ENCODE results near the gene TP73. TPM values are rescaled to one million over a fixed set of nuclear protein-coding genes. Genes with fewer than 3 reads are reported as not detected.
"Not testable (repeated sequence)": the region's sequence is repeated elsewhere in the genome, so short reads cannot be mapped to it uniquely, and the experiment has no call there.

Gene TP73
- total RNA-seq, 1 experiment from 2014 or later: 0.82 TPM

DNA sequence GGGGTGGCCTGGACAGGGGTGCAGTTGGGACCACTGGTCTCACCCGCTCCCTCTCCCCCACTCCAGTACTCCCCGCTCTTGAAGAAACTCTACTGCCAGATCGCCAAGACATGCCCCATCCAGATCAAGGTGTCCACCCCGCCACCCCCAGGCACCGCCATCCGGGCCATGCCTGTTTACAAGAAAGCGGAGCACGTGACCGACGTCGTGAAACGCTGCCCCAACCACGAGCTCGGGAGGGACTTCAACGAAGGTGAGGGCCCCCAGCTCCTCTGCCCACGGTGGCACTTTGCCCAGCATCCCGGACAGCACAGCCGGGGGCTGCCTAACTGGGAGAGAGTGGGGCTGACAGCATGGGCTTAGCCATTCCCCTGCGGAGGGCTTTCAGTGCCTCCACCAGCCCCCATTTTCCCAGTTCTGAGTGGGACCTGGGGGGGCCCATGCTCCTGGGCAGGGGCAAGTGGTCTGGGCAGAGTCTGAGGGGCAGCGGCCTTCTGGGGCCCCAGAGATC, 69.7 kb downstream of the TP73 start:
- H3K4me1 Mint-ChIP-seq (ENCODE audit: insufficient read depth, unreplicated experiment): peaks cover 5% of the 10 kb centered on the region
- CTCF ChIA-PET: interaction anchor here (3.0 kb wide), 1 partner anchor 26 kb away, joined by 14 read pairs; no protein-coding TSS in a partner anchor

DNA sequence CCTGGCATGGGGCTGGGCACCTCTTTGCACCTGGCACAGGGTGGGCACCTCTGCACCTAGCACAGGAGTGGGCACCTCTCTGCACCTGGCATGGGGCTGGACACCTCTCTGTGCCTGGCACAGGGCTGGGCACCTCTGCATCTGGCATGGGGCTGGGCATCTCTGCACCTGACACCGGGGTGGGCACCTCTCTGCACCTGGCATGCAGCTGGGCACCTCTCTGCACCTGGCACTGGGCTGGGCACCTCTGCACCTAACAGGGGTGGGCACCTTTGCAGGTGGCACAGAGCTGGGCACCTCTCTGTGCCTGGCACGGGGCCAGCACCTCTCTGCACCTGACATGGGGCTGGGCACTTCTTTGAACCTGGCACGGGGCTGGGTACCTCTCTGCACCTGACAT, 70.5 kb downstream of the TP73 start:
- peaks cover 6% of the 10 kb centered on the region for H3K36me3 Mint-ChIP-seq (ENCODE audit: insufficient read depth, unreplicated experiment)
- ChIA-PET CTCF (interaction anchor here (0.6 to 2.2 kb wide), 3 partner anchors 27 to 232 kb away, joined by 5 to 18 read pairs (median 12); no protein-coding TSS in a partner anchor), POLR2A (no interaction called here)
- BruUV-seq (replicated peaks): no TSS peak
- no peak overlapping the region for H3K4me3 Mint-ChIP-seq (ENCODE audit: unreplicated experiment)
- DNase-seq (ENCODE audit: unreplicated experiment): no peak
- peaks cover 5% of the 10 kb centered on the region for H3K4me1 Mint-ChIP-seq (ENCODE audit: insufficient read depth, unreplicated experiment)
- H3K27me3 Mint-ChIP-seq (ENCODE audit: insufficient read depth, unreplicated experiment): no peaks in the 10 kb centered on the region
- no peak overlapping the region for H3K27ac Mint-ChIP-seq (ENCODE audit: low read depth, unreplicated experiment)
- no peaks in the 10 kb centered on the region for H3K9me3 Mint-ChIP-seq (ENCODE audit: unreplicated experiment)
- intact Hi-C loops (cut with micrococcal nuclease): no loop called here
- TF ChIP-seq, protein P1, sequence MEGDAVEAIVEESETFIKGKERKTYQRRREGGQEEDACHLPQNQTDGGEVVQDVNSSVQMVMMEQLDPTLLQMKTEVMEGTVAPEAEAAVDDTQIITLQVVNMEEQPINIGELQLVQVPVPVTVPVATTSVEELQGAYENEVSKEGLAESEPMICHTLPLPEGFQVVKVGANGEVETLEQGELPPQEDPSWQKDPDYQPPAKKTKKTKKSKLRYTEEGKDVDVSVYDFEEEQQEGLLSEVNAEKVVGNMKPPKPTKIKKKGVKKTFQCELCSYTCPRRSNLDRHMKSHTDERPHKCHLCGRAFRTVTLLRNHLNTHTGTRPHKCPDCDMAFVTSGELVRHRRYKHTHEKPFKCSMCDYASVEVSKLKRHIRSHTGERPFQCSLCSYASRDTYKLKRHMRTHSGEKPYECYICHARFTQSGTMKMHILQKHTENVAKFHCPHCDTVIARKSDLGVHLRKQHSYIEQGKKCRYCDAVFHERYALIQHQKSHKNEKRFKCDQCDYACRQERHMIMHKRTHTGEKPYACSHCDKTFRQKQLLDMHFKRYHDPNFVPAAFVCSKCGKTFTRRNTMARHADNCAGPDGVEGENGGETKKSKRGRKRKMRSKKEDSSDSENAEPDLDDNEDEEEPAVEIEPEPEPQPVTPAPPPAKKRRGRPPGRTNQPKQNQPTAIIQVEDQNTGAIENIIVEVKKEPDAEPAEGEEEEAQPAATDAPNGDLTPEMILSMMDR (IDR thresholded peaks at IDR 0.05; ENCODE audit: unreplicated experiment): no peak

More for the DNA sequence above, 69.7 kb downstream of the TP73 start:
- Mint-ChIP-seq H3K4me3 (ENCODE audit: unreplicated experiment) (no peak overlapping the region), H3K27me3 (ENCODE audit: insufficient read depth, unreplicated experiment) (no peaks in the 10 kb centered on the region), H3K27ac (ENCODE audit: low read depth, unreplicated experiment) (no peak overlapping the region), H3K9me3 (ENCODE audit: unreplicated experiment) (no peaks in the 10 kb centered on the region), H3K36me3 (ENCODE audit: insufficient read depth, unreplicated experiment) (peaks cover 6% of the 10 kb centered on the region)
- POLR2A ChIA-PET: interaction anchor here (0.6 kb wide), 1 partner anchor 20 kb away, joined by 3 read pairs; no protein-coding TSS in a partner anchor
- TF ChIP-seq, protein P1 (IDR thresholded peaks at IDR 0.05; ENCODE audit: unreplicated experiment): no peak
- BruUV-seq (replicated peaks): no TSS peak
- intact Hi-C loops (cut with micrococcal nuclease): no loop called here
- DNase-seq (ENCODE audit: unreplicated experiment): no peak

DNA sequence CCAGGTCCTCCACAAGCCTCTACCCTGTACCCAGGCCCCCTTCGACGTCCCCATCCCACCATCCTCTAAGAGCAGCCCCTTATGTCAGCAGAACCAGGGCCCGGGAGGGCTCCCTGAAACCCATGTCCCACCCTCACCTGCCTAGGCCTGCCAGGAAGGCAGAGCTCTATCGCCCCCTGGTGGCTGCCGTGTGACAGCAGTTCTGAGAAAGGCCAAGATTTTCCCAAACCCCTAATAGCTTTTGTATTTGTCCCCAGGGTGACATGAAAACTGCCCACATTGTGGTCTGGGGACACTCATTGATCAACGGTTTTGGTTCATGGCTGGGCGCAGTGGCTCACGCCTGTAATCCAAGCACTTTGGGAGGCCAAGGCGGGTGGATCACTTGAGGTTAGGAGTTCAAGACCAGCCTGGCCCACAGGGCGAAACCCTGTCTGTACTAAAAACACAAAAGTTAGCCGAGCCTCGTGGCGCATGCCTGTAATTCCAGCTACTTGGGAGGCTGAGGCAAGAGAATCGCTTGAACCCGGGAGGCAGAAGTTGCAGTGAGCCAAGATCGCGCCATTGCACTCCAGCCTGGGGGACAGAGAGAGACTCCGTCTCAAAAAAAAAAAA, 72.2 kb downstream of the TP73 start:
- DNase-seq (ENCODE audit: unreplicated experiment): peak; percentile 72
- not testable (repeated sequence) for BruUV-seq (replicated peaks); H3K9me3 Mint-ChIP-seq (ENCODE audit: unreplicated experiment); H3K27ac Mint-ChIP-seq (ENCODE audit: low read depth, unreplicated experiment); H3K27me3 Mint-ChIP-seq (ENCODE audit: insufficient read depth, unreplicated experiment); H3K4me1 Mint-ChIP-seq (ENCODE audit: insufficient read depth, unreplicated experiment); H3K36me3 Mint-ChIP-seq (ENCODE audit: insufficient read depth, unreplicated experiment); H3K4me3 Mint-ChIP-seq (ENCODE audit: unreplicated experiment)
- intact Hi-C loops (cut with micrococcal nuclease): loop anchor here (1.0 to 2.0 kb wide), 5 partner anchors 29 to 272 kb away; no protein-coding TSS in a partner anchor
- CTCF ChIA-PET: interaction anchor here (0.5 to 2.2 kb wide), 35 partner anchors 8 to 1378 kb away, joined by 3 to 19 read pairs (median 5); partner anchors contain the start of gene CCDC27
- TF ChIP-seq, protein P1 (IDR thresholded peaks at IDR 0.05; ENCODE audit: unreplicated experiment): peak; percentile 95
- POLR2A ChIA-PET: interaction anchor here (0.6 to 1.0 kb wide), 6 partner anchors 14 to 264 kb away, joined by 3 to 6 read pairs (median 4); no protein-coding TSS in a partner anchor

DNA sequence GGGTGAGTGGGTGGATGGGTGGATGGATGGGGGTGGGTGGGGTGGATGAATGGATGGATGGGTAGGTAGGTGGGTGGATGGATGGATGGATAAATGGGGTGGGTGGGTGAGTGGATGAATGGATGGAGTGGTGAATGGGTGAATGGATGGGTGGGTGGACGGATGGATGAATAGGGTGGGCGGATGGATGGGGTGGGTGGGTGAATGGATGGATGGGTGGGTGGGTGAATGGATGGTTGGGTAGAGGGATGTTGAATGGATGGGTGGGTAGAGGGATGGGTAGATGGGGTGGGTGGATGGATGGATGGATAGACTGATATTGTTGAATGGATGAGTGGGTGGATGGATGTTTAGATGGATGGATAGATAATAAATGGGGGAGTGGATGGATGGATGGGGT, 73.0 kb downstream of the TP73 start:
- no TSS peak for BruUV-seq (replicated peaks)
- POLR2A ChIA-PET: interaction anchor here (0.9 kb wide), 1 partner anchor 105 kb away, joined by 4 read pairs; no protein-coding TSS in a partner anchor
- no peak for DNase-seq (ENCODE audit: unreplicated experiment)
- intact Hi-C loops (cut with micrococcal nuclease): loop anchor here (2.0 kb wide), 1 partner anchor 273 kb away; no protein-coding TSS in a partner anchor
- Mint-ChIP-seq H3K9me3 (ENCODE audit: unreplicated experiment) (no peaks in the 10 kb centered on the region), H3K27me3 (ENCODE audit: insufficient read depth, unreplicated experiment) (no peaks in the 10 kb centered on the region), H3K36me3 (ENCODE audit: insufficient read depth, unreplicated experiment) (peaks cover 6% of the 10 kb centered on the region), H3K27ac (ENCODE audit: low read depth, unreplicated experiment) (no peak overlapping the region), H3K4me3 (ENCODE audit: unreplicated experiment) (no peak overlapping the region), H3K4me1 (ENCODE audit: insufficient read depth, unreplicated experiment) (peaks cover 4% of the 10 kb centered on the region)
- CTCF ChIA-PET: interaction anchor here (0.5 to 2.2 kb wide), 15 partner anchors 7 to 1379 kb away, joined by 3 to 19 read pairs (median 9); no protein-coding TSS in a partner anchor
- TF ChIP-seq, protein P1 (IDR thresholded peaks at IDR 0.05; ENCODE audit: unreplicated experiment): no peak
